H1 (cell line): ENCODE measurements around the gene MRPL28. TPM values are rescaled to one million over a fixed set of nuclear protein-coding genes. Genes with fewer than 3 reads are reported as not detected.

ENCODE experiments used
- CTCF ChIA-PET: fragments of 300-600 bp; sonication (Branson Sonifier 250); formaldehyde crosslinking; loops from one replicate; lab custom pipeline; 2021; ENCODE audit not compliant: partially characterized antibody; lab: Charles Lee
- POLR2A ChIA-PET: fragments of 300-600 bp; sonication (Branson Sonifier 250); formaldehyde crosslinking; loops from one replicate; lab custom pipeline; 2021; ENCODE audit warnings: inconsistent platforms; ENCODE audit not compliant: partially characterized antibody; lab: Charles Lee
- DNase-seq, 2 experiments: peaks; one replicate each; pipeline versions ENCODE4 v3.0.0 to v3.0.0-alpha.2; 2010 to 2022; ENCODE audit warnings: low spot score in 2 of 2, low read depth in 1 of 2, mixed read lengths in 1 of 2
- FAIRE-seq: peaks from 2 replicates; lab custom pipeline; 2011; peaks lifted over from hg19 to GRCh38; lab: Jason Lieb, UNC
- H2AFZ ChIP-seq: 2 replicates; pipeline ENCODE4 v1.8.1; 2012; ENCODE audit warnings: low read length, inconsistent platforms
- H2AK5ac ChIP-seq: 2 replicates; pipeline ENCODE4 v1.6.1; 2013; ENCODE audit warnings: low read depth, low read length
- H2BK120ac ChIP-seq: replicated peaks from 2 replicates; pipeline ENCODE3; 2013; ENCODE audit warnings: low read depth, low read length, inconsistent platforms
- H2BK12ac ChIP-seq: 2 replicates; pipeline ENCODE4 v1.6.1; 2013; ENCODE audit warnings: low read depth, low read length
- H2BK15ac ChIP-seq: 2 replicates; pipeline ENCODE4 v1.6.1; 2013; ENCODE audit warnings: low read length
- H2BK20ac ChIP-seq: 2 replicates; pipeline ENCODE4 v1.6.1; 2013; ENCODE audit warnings: low read length
- H2BK5ac ChIP-seq: 2 replicates; pipeline ENCODE4 v1.6.1; 2013; ENCODE audit warnings: low read depth, low read length
- H3K14ac ChIP-seq: 2 replicates; pipeline ENCODE4 v1.6.1; 2013; ENCODE audit warnings: inconsistent platforms; ENCODE audit not compliant: insufficient read length
- H3K18ac ChIP-seq: 2 replicates; pipeline ENCODE4 v1.6.1; 2013; ENCODE audit warnings: low read length; ENCODE audit errors: extremely low read depth
- H3K23ac ChIP-seq: 2 replicates; pipeline ENCODE4 v1.6.1; 2013; ENCODE audit warnings: inconsistent platforms; ENCODE audit not compliant: insufficient read length
- H3K23me2 ChIP-seq: 2 replicates; pipeline ENCODE4 v1.6.1; 2013; ENCODE audit warnings: low read depth, low read length
- H3K27ac ChIP-seq: 2 replicates; pipeline ENCODE4 v1.6.1; 2011; ENCODE audit warnings: low read depth, low read length, inconsistent platforms
- H3K27me3 ChIP-seq, 4 experiments: replicated peaks in 1 of 4; 1 replicate in 1 of 4; 2 replicates in 3 of 4; pipeline versions ENCODE4 v1.6.1 to v1.8.1; 2011 to 2013; ENCODE audit warnings: low read length in 3 of 4, mild to moderate bottlenecking in 3 of 4, inconsistent platforms in 2 of 4, mixed read lengths in 2 of 4, moderate library complexity in 1 of 4; ENCODE audit not compliant: control insufficient read depth in 3 of 4, insufficient read depth in 3 of 4; ENCODE audit errors: extremely low read depth in 1 of 4
- H3K36me3 ChIP-seq, 4 experiments: 2 replicates each; pipeline versions ENCODE4 v1.6.1 to v1.8.1; 2011 to 2013; ENCODE audit warnings: mild to moderate bottlenecking in 4 of 4, low read length in 3 of 4, moderate library complexity in 2 of 4, control low read depth in 1 of 4, inconsistent platforms in 1 of 4; ENCODE audit not compliant: insufficient read depth in 4 of 4, control insufficient read depth in 2 of 4
- H3K4ac ChIP-seq: replicated peaks from 2 replicates; pipeline ENCODE3; 2013; ENCODE audit warnings: low read length, low read depth, mixed read lengths, inconsistent platforms; ENCODE audit not compliant: insufficient read length
- H3K4me1 ChIP-seq, 4 experiments: replicated peaks in 1 of 4; 1 replicate in 1 of 4; 2 replicates in 3 of 4; pipeline versions ENCODE4 v1.6.1 to v1.8.1; 2011 to 2013; ENCODE audit warnings: low read length in 3 of 4, inconsistent platforms in 2 of 4, mixed read lengths in 1 of 4; ENCODE audit not compliant: insufficient read depth in 4 of 4, control insufficient read depth in 3 of 4
- H3K4me2 ChIP-seq, 2 experiments: 2 replicates each; pipeline versions ENCODE4 v1.6.1 to v1.8.1; 2011 to 2013; ENCODE audit warnings: low read depth in 2 of 2, low read length in 2 of 2, control low read depth in 1 of 2, inconsistent platforms in 1 of 2, mild to moderate bottlenecking in 1 of 2; ENCODE audit not compliant: insufficient read depth in 1 of 2
- H3K4me3 ChIP-seq, 4 experiments: fragments of 200-600, 300-600 bp in 1 of 4; sonication (generic), shearing (Covaris generic), sonication (Bioruptor Twin) in 1 of 4; 2 replicates each; pipeline versions ENCODE4 v1.5.1 to v1.8.1; 2011 to 2016; ENCODE audit warnings: low read length in 4 of 4, low read depth in 3 of 4, control low read depth in 2 of 4, inconsistent platforms in 2 of 4, mild to moderate bottlenecking in 2 of 4, mixed read lengths in 1 of 4, moderate library complexity in 1 of 4; ENCODE audit not compliant: insufficient read depth in 2 of 4; ENCODE audit errors: extremely low read depth in 1 of 4
- H3K56ac ChIP-seq: replicated peaks from 2 replicates; pipeline ENCODE3; 2013; ENCODE audit warnings: low read depth, mild to moderate bottlenecking, mixed read lengths, low read length, inconsistent platforms; ENCODE audit not compliant: insufficient read length
- H3K79me1 ChIP-seq: 2 replicates; pipeline ENCODE4 v1.6.1; 2013; ENCODE audit warnings: low read depth, low read length, control low read depth
- H3K79me2 ChIP-seq, 2 experiments: 2 replicates each; pipeline versions ENCODE4 v1.6.1 to v1.8.1; 2012 to 2013; ENCODE audit warnings: low read length in 2 of 2, mild to moderate bottlenecking in 2 of 2, inconsistent platforms in 1 of 2; ENCODE audit not compliant: insufficient read depth in 2 of 2, control insufficient read depth in 1 of 2
- H3K9ac ChIP-seq, 4 experiments: replicated peaks in 1 of 4; 1 replicate in 1 of 4; 2 replicates in 3 of 4; pipeline versions ENCODE4 v1.6.1 to v1.8.1; 2011 to 2013; ENCODE audit warnings: low read depth in 3 of 4, low read length in 3 of 4, control low read depth in 2 of 4, mild to moderate bottlenecking in 2 of 4, moderate library complexity in 2 of 4, inconsistent platforms in 1 of 4; ENCODE audit errors: extremely low read depth in 1 of 4
- H3K9me3 ChIP-seq, 2 experiments: 2 replicates each; pipeline versions ENCODE4 v1.6.1 to v1.8.1; 2012 to 2013; ENCODE audit warnings: mild to moderate bottlenecking in 2 of 2, moderate library complexity in 2 of 2, control low read depth in 1 of 2, inconsistent platforms in 1 of 2, low read depth in 1 of 2, low read length in 1 of 2, mixed read lengths in 1 of 2; ENCODE audit not compliant: insufficient read depth in 2 of 2
- H4K20me1 ChIP-seq, 2 experiments: replicated peaks in 1 of 2; 2 replicates each; pipeline versions ENCODE3 to v1.8.1; 2011 to 2013; ENCODE audit warnings: inconsistent platforms in 2 of 2, low read length in 2 of 2, mild to moderate bottlenecking in 1 of 2; ENCODE audit not compliant: insufficient read depth in 2 of 2, control insufficient read depth in 1 of 2
- H4K5ac ChIP-seq: 2 replicates; pipeline ENCODE4 v1.6.1; 2013; ENCODE audit warnings: low read length, low read depth, mixed read lengths, inconsistent platforms; ENCODE audit not compliant: insufficient read length
- H4K8ac ChIP-seq: 2 replicates; pipeline ENCODE4 v1.8.0; 2013; ENCODE audit warnings: mild to moderate bottlenecking, moderate library complexity, low read length, inconsistent platforms; ENCODE audit not compliant: insufficient read depth; ENCODE audit errors: extremely low read depth
- H4K91ac ChIP-seq: replicated peaks from 2 replicates; pipeline ENCODE3; 2013; ENCODE audit warnings: low read length, mixed read lengths, inconsistent platforms; ENCODE audit not compliant: insufficient read length
- GTF2F1 ChIP-seq: IDR thresholded peaks from 2 replicates; pipeline ENCODE4 v1.6.1; 2012; ENCODE audit warnings: low read depth, low read length, improper control_type of control experiment, borderline replicate concordance
- WGBS, 2 experiments: shearing (Covaris generic) in 1 of 2; methylation state at CpG; one replicate each; pipeline versions ENCODE4 v1.1.6 to v1.1.7; 2013 to 2015; ENCODE audit warnings: low lambda C conversion rate in 2 of 2, mixed read lengths in 2 of 2, inconsistent platforms in 1 of 2, low coverage in 1 of 2, missing lambda C conversion rate in 1 of 2; ENCODE audit not compliant: insufficient replicate concordance in 2 of 2, insufficient coverage in 1 of 2, insufficient read length in 1 of 2; ENCODE audit errors: extremely low coverage in 1 of 2, missing lambda C conversion rate in 1 of 2; 5-methylcytosine and 5-hydroxymethylcytosine counted together
- polyA plus RNA-seq, 7 experiments: library from polyadenylated mRNA; depleted of rRNA in 3 of 7; stranded (reverse) in 5 of 7; unstranded in 2 of 7; fragments of >200 nt in 5 of 7; fragments of 200-250 nt in 2 of 7; gene quantifications; 1 replicate in 5 of 7; 2 replicates in 1 of 7; 4 replicates in 1 of 7; pipeline versions ENCODE4 v1.2.1 to v1.2.3, GENCODE V29; 2011 to 2013; ENCODE audit warnings: missing spikeins in 2 of 7, mixed read lengths in 2 of 7
- total RNA-seq: library from RNA; stranded (reverse); fragmentation: NEBNext Ultra II Directional; extraction: Animal tissue kit (Norgen Biotek cat#: 25700); gene quantifications from 2 replicates; pipeline ENCODE4 v1.2.1, GENCODE V29; 2021

The MRPL28 gene
- total and polyA plus RNA-seq, 2 of the 8 experiments (the other 6 are each of a cell fraction or from before 2014, with no cell fraction given): 88.9 to 188 TPM

DNA sequence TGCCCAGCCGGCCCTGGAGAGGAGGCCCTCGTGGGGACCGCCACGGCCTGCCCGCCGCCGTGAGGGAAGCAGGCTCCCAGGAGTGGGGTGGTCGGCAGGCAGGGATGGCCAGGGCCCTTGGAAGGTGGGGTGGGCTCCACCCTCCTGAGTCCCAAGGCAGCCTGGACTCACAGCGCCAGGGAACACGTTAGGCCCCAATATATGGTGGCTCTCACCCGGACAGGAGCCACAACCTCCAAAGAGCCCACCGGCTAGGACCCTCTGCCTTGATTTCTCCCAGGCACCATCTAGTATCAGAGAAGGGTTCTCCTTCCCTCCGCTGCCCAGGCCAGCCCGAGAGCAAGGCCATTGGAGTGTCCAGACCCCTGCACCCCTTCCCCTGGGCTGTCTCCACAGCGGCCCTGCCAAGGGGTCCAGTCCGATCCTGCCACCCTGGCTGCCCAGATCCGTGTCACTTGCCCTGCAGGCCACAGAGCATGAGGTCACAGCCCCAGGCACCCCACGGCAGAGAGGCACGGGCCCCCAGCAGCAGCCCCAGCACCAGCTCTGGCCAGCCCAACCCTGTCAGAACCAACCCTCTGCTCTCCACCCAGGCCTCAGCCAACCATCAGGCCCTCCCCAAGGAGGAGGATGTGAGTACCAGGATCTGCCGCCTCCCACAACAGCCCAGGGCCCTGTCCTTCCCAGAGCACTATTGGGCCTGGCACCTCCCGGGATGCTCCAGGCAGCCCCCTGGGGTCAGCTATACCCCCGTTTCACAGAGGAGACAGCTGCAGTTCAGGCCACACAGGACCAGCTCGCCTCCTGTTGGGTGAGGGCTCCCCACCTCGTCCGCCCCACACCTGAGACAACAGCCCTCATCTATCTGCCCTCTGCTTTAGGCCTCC is 16.7 kb downstream of the MRPL28 start:
- Histone ChIP-seq H4K91ac (no peak overlapping the region), H3K27ac (no peak overlapping the region), H3K9ac (peak overlapping the region in 2 of 4 experiments; percentile 8 to 19; a peak in 4 of 7 replicates), H3K4me2 (peak overlapping the region; percentile 53 to 78; a peak in 3 of 4 replicates), H4K20me1 (peaks cover 4 to 14% of the 10 kb centered on the region in 2 experiments), H2BK12ac (peak overlapping the region; percentile 60; the same call in 1 of the 2 replicates), H3K56ac (no peak overlapping the region), H3K27me3 (no peaks in the 10 kb centered on the region), H3K9me3 (no peaks in the 10 kb centered on the region), H3K36me3 (0 out of 8 replicates have a peak, but pooled peaks cover 0 to 3% (median 0%) of the 10 kb centered on the region in 4 experiments), H2BK5ac (peak overlapping the region; percentile 44; the same call in 1 of the 2 replicates), H3K23me2 (peaks cover 7% of the 10 kb centered on the region; the same call in 1 of the 2 replicates), H4K5ac (no peak overlapping the region), H2AFZ (no peak overlapping the region), H3K79me1 (peaks cover 10% of the 10 kb centered on the region), H3K14ac (no peak overlapping the region), H2BK120ac (no peak overlapping the region), H3K23ac (no peak overlapping the region), H2BK15ac (no peak overlapping the region), H4K8ac (peak overlapping the region; percentile 68), H3K79me2 (peaks cover 5 to 29% of the 10 kb centered on the region in 2 experiments; a peak in 3 of 4 replicates), H3K18ac (no peak overlapping the region), H2BK20ac (no peak overlapping the region), H3K4ac (peak overlapping the region; percentile 78), H2AK5ac (0 out of 2 replicates have a peak overlapping the region, but pooled peaks have one; percentile 39), H3K4me1 (peaks cover 0 to 4% (median 2%) of the 10 kb centered on the region in 4 experiments; a peak in 4 of 7 replicates), H3K4me3 (peak overlapping the region; percentile 30 to 63 (median 37))
- 71% methylated on average over 25 of the region's 25 CpGs; no CpG with 5 or more reads in 1 of the 2 experiments for WGBS, 2 experiments
- ChIA-PET CTCF (interaction anchor here (0.6 to 1.8 kb wide), 5 partner anchors 13 to 248 kb away, joined by 3 to 6 read pairs (median 3); no protein-coding TSS in a partner anchor), POLR2A (interaction anchor here (1.4 to 2.7 kb wide), 4 partner anchors 9 to 17 kb away, joined by 3 to 12 read pairs (median 6); no protein-coding TSS in a partner anchor)
- TF ChIP-seq GTF2F1: no peak
- FAIRE-seq (no peak), DNase-seq (no peak)
